ENCODE results near the gene ARL3.

GRCh38 chr10:102654969-102655368, 59.2 kb downstream of the ARL3 start:
- TF ChIP-seq POLR2A (IDR thresholded peaks at IDR 0.05) (no peak), CTCF (IDR thresholded peaks at IDR 0.05) (no peak), EP300 (IDR thresholded peaks at IDR 0.05) (no peak)
